ENCODE data around the gene SLCO4A1. TPM values are rescaled to one million over a fixed set of nuclear protein-coding genes. Genes with fewer than 3 reads are reported as not detected.

The SLCO4A1 gene, protein sequence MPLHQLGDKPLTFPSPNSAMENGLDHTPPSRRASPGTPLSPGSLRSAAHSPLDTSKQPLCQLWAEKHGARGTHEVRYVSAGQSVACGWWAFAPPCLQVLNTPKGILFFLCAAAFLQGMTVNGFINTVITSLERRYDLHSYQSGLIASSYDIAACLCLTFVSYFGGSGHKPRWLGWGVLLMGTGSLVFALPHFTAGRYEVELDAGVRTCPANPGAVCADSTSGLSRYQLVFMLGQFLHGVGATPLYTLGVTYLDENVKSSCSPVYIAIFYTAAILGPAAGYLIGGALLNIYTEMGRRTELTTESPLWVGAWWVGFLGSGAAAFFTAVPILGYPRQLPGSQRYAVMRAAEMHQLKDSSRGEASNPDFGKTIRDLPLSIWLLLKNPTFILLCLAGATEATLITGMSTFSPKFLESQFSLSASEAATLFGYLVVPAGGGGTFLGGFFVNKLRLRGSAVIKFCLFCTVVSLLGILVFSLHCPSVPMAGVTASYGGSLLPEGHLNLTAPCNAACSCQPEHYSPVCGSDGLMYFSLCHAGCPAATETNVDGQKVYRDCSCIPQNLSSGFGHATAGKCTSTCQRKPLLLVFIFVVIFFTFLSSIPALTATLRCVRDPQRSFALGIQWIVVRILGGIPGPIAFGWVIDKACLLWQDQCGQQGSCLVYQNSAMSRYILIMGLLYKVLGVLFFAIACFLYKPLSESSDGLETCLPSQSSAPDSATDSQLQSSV
- 34.3 TPM for polyA plus RNA-seq (2012; ENCODE audit: insufficient read length, low read depth)

DNA sequence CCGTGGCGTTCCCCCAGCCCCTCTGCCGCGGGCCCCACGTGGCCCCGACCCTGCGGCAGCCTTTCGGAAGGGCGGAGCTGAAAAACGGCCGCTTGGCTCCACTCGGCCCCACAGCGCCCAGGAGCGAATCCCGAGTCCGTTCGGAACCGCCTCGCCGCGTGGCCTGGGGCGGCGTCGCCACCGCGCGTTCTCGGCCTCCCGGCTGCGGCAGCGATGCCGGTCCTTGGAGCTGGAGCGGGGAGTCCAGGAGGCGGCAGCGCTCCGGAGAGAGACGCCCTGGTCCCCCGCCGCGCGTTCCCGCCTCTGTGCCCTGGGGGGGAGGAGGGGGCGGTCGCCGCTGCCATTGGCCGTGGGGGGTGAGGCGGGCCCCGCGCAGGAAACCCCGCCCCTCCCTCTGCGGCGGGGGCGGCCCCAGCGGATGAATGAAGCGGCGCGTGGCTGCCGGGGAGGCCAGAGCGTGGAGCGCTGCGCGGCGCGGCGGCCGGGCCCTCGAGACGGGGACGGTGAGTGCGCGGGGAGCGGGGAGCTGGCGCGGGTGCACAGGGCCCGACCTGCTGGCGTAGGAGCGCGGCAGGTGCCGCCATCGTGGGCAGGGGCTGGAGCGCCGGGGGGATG, at the start of gene SLCO4A1:
TSS of gene SLCO4A1 (plus strand) at position 453 of the 615 bp plus-strand sequence. CDS start 13,952 bp downstream, outside the sequence.
- TF ChIP-seq, protein P1, sequence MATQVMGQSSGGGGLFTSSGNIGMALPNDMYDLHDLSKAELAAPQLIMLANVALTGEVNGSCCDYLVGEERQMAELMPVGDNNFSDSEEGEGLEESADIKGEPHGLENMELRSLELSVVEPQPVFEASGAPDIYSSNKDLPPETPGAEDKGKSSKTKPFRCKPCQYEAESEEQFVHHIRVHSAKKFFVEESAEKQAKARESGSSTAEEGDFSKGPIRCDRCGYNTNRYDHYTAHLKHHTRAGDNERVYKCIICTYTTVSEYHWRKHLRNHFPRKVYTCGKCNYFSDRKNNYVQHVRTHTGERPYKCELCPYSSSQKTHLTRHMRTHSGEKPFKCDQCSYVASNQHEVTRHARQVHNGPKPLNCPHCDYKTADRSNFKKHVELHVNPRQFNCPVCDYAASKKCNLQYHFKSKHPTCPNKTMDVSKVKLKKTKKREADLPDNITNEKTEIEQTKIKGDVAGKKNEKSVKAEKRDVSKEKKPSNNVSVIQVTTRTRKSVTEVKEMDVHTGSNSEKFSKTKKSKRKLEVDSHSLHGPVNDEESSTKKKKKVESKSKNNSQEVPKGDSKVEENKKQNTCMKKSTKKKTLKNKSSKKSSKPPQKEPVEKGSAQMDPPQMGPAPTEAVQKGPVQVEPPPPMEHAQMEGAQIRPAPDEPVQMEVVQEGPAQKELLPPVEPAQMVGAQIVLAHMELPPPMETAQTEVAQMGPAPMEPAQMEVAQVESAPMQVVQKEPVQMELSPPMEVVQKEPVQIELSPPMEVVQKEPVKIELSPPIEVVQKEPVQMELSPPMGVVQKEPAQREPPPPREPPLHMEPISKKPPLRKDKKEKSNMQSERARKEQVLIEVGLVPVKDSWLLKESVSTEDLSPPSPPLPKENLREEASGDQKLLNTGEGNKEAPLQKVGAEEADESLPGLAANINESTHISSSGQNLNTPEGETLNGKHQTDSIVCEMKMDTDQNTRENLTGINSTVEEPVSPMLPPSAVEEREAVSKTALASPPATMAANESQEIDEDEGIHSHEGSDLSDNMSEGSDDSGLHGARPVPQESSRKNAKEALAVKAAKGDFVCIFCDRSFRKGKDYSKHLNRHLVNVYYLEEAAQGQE (IDR thresholded peaks at IDR 0.05; ENCODE audit: insufficient read depth in 1 of 2, low read depth in 2 of 2, low read length in 2 of 2): no peak
- TF ChIP-seq FOXP2 (optimal IDR thresholded peaks at IDR 0.05; ENCODE audit: borderline replicate concordance, extremely low read depth, extremely low read length, insufficient read depth): peak; percentile 28
- TF ChIP-seq SIN3A (IDR thresholded peaks at IDR 0.05; ENCODE audit: borderline replicate concordance, insufficient read depth, low read length): 0 out of 2 replicates have a peak, but pooled peaks have one; percentile 28
- TF ChIP-seq TAF1 (IDR thresholded peaks at IDR 0.05; ENCODE audit: borderline replicate concordance, insufficient read depth, low read length): 0 out of 2 replicates have a peak, but pooled peaks have one; percentile 61
- peak; percentile 68; the same call in 1 of the 2 replicates for TF ChIP-seq POLR2AphosphoS5 (IDR thresholded peaks at IDR 0.05; ENCODE audit: low read depth, low read length)

DNA sequence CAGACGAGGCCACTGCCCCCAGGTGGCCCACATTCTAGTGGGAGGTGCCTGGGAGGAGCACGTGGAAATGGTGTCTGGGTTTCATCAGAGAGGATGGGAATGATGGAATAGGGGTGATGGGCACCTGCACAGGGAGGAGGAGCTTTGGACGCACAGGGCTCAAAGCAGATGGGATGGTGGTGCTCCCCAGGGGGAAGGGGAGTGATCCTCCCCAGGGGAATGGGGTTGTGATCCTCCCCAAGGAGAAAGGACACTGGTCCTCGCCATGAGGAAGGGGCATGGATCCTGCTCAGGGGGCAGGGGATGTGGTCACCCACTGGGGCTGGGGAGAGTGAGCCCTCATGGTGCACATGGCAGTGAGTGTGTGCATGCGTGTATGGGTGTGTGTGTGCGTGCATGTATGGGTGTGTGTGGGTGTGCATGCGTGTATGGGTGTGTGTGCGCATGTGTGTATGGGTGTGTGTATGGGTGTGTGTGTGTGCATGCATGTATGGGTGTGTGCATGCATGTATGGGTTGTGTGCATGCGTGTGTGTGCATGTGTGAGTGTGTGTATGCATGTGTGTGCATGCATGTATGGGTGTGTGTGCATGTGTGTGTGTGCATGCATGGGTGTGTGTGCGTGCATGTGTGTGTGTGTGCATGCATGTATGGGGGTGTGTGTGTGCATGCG, 49.7 kb upstream of the SLCO4A1 start:
- TF ChIP-seq SIN3A (IDR thresholded peaks at IDR 0.05; ENCODE audit: borderline replicate concordance, insufficient read depth, low read length) (no peak), TAF1 (IDR thresholded peaks at IDR 0.05; ENCODE audit: borderline replicate concordance, insufficient read depth, low read length) (no peak), FOXP2 (optimal IDR thresholded peaks at IDR 0.05; ENCODE audit: borderline replicate concordance, extremely low read depth, extremely low read length, insufficient read depth) (no peak), POLR2AphosphoS5 (IDR thresholded peaks at IDR 0.05; ENCODE audit: low read depth, low read length) (no peak)
- TF ChIP-seq, protein P1 (IDR thresholded peaks at IDR 0.05; ENCODE audit: insufficient read depth in 1 of 2, low read depth in 2 of 2, low read length in 2 of 2): no peak

DNA sequence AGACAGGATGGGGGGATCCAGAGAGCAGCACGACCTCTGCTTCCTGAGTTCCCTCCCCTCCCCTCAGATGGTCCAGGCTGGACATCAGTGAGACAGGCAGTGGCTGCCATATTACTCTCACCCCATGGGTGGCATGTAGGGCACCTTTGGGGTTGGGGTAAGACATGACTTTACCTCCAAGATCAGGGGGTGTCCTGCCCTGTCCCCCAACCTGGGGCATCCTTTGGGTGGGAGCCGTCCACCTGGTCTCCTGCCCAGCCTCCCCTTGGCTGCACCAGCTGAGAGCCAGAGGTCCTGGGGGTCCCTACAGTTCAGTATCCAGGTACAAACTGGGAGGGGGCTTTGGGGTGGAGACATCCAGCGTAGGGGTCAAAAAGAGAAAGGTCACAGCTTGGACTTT, 48.7 kb upstream of the SLCO4A1 start:
- no peak for TF ChIP-seq POLR2AphosphoS5 (IDR thresholded peaks at IDR 0.05; ENCODE audit: low read depth, low read length)
- TF ChIP-seq, protein P1 (IDR thresholded peaks at IDR 0.05; ENCODE audit: insufficient read depth in 1 of 2, low read depth in 2 of 2, low read length in 2 of 2): no peak
- TF ChIP-seq SIN3A (IDR thresholded peaks at IDR 0.05; ENCODE audit: borderline replicate concordance, insufficient read depth, low read length): no peak
- no peak for TF ChIP-seq FOXP2 (optimal IDR thresholded peaks at IDR 0.05; ENCODE audit: borderline replicate concordance, extremely low read depth, extremely low read length, insufficient read depth)
- no peak for TF ChIP-seq TAF1 (IDR thresholded peaks at IDR 0.05; ENCODE audit: borderline replicate concordance, insufficient read depth, low read length)

DNA sequence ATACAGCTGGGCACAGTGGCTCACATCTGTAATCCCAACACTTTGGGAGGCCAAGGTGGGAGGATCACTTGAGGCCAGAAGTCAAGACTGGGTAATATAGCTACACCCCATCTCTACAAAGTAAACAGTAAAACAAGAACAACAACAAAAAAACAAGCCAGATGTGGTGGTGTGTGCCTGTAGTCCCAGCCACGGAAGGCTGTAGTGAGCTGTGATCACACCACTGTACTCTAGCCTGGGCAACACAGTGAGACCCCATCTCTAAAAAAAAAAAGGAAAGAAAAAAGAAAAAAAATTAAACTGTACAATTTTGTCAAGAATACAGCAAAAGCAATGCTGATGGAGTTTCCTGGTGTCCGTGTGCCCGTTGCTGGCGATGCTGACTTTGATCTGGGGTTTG, 47.2 kb upstream of the SLCO4A1 start:
- no peak for TF ChIP-seq TAF1 (IDR thresholded peaks at IDR 0.05; ENCODE audit: borderline replicate concordance, insufficient read depth, low read length)
- no peak for TF ChIP-seq FOXP2 (optimal IDR thresholded peaks at IDR 0.05; ENCODE audit: borderline replicate concordance, extremely low read depth, extremely low read length, insufficient read depth)
- no peak for TF ChIP-seq SIN3A (IDR thresholded peaks at IDR 0.05; ENCODE audit: borderline replicate concordance, insufficient read depth, low read length)
- TF ChIP-seq, protein P1 (IDR thresholded peaks at IDR 0.05; ENCODE audit: insufficient read depth in 1 of 2, low read depth in 2 of 2, low read length in 2 of 2): no peak
- TF ChIP-seq POLR2AphosphoS5 (IDR thresholded peaks at IDR 0.05; ENCODE audit: low read depth, low read length): no peak
